ENCODE results near the gene PDLIM3.

GRCh38 chr4:185469580-185470154 lies 65.6 kb downstream of the PDLIM3 start:
- no peak for TF ChIP-seq CTCF (IDR thresholded peaks at IDR 0.05)
- no peak for TF ChIP-seq EZH2 (IDR thresholded peaks at IDR 0.05; ENCODE audit: borderline replicate concordance, insufficient read depth, low read depth, low read length, poor library complexity, severe bottlenecking)
